Right lung (tissue), 5 donors: ENCODE measurements around the gene APOM. TPM values are rescaled to one million over a fixed set of nuclear protein-coding genes. Genes with fewer than 3 reads are reported as not detected.

Experiments used
- DNase-seq, 2 donors: peaks; one replicate each; pipeline ENCODE4 v3.0.0-alpha.2; 2013
- polyA plus RNA-seq, 5 donors: library from polyadenylated mRNA; unstranded; fragments of 120-200 nt; gene quantifications; one replicate each; pipeline versions ENCODE4 v1.2.1 to v1.2.3, GENCODE V29; 2013; ENCODE audit warnings: inconsistent platforms in 1 of 5, low replicate concordance in 1 of 5; ENCODE audit not compliant: insufficient read length in 5 of 5, insufficient read depth in 1 of 5

APOM gene
- polyA plus RNA-seq, 5 donors: 4.5 to 12.0 (median 6.3) TPM

DNA sequence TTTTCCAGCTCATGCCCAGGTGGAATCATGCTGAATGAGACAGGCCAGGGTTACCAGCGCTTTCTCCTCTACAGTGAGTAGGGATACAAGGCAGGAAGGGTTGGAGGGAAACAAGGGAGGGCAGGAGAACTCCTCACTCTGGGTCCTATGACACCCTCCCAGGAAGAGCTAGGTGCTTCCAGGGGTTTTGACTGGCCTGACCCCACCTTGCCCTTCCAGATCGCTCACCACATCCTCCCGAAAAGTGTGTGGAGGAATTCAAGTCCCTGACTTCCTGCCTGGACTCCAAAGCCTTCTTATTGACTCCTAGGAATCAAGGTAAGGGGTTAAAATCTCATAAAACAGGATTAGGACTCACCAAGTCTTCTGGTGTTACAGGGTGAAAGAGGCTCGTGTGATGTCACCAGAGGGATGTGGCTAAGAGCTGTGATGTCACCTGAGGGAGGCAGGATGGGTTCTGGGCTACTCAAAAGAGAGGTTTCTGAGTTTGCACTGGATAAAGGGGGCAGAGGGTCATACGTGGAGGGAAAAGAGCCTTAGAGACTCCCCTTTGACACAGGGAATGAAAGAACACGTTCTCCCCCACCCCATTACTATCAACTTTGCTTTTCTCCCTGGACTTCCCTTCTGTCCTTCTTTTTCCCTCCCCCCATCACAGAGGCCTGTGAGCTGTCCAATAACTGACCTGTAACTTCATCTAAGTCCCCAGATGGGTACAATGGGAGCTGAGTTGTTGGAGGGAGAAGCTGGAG is 1.9 kb downstream of the APOM start:
- DNase-seq: no peak

GRCh38 chr6:31658158-31658688 is 2.5 kb downstream of the APOM start:
- DNase-seq: no peak

DNA sequence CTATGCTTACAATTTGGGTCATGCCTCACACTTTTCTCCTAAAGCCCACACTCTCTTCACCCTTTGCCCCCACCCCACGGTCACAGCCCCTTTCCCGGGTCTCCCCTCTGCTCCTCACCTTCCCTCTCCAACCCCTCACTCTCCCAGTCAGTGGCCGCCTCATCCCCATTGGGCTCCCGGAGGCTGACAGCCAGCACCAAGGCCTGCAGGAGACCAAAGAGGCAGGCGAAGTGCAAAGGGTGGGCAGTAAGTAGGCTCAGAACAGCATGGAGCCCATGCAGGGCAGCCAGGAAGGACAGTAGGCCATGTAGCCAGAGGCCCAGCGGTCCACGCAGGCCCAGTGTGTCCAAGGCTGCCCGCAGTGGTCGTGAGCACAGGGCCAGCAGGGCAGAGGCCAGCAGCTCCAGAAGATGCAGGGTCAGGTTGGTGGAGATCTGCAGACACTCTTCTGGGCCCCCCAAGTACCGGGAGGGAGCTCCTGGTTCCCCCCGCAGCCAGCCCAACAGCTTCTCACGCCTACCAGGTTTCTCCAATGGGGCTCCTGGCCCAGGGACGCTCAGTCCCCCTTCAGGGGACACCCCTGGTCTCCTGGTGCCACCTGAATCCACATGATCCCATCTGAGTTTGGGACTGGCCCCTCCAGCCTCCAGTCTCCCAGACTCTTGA is 3.4 kb downstream of the APOM start:
- DNase-seq: no peak

GRCh38 chr6:31659649-31660380 is 4.1 kb downstream of the APOM start:
- DNase-seq: no peak

GRCh38 chr6:31660381-31661261 is 4.9 kb downstream of the APOM start, which contains the start of gene C6orf47:
C6orf47 (minus strand) TSS chr6:31660778; CDS start chr6:31659947, 831 bp downstream.
- DNase-seq: peak; percentile 83 to 84

DNA sequence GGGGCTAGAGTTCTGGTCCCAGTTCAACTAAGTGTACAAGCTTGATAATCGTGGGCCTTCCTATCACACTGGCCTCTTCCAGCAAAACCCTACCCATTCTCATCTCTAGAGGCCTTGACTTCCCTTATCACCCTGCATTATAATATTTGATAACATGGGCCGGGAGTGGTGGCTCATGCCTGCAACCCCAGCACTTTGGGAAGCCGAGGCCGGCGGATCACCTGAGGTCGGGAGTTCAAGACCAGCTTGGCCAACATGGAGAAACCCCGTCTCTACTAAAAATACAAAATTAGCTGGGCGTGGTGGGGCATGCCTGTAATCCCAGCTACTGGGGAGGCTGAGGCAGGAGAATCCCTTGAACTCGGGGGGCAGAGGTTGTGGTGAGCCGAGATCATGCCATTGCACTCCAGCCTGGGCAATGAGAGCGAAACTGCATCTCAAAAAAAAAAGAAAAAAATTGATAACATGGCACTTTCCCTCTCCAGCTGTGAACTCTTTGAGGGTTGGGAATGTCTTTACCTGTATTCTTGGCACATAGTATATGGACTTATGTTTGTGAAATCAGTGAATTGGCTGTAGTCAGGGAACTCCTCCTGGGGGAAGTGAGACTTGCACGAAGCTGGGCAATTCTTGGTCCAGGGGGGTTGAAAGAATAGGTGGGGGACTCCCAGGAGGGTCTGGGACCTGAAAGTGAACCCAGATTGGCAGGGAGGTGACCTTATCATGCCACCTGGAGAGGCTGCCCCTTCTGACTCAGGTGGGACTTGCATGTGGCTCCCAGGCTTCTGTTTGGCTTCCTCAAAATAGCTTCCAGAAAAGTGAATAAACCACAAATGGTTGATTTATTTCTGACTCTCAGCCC is 5.8 kb downstream of the APOM start:
- DNase-seq: no peak

DNA sequence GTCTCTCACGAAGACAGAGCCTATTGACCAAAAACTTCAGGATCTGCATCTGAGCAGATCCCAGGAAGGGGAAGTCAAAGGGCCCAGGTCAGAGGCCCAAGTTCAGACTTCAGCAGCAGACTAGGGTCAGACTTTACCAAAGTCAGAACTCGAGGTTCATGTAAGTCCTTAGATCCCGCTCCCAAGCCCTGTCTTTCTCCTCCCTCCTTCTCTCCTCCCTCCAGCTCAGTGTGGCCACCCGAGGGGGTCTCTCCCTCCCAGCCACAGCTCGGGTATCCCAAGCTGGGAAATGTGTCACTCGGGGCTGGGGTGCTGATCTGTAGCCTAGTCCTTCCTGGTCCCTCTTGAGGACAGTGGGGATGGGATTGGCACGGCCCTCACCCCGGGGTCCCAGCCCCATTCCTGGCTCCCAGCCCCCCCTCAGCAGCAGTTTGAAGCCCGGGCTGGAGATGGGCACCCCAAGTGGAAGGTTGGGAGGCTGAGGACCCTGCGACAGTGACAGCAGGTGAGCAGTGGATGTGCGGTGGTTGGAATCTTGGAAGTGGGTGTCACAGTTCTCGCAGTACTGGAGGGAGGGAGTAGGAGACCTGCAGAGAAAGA is 6.5 kb downstream of the APOM start:
- no peak for DNase-seq

- no peak for DNase-seq
These were observed 7.6 kb downstream of the APOM start for GRCh38 chr6:31663126-31663960.

DNA sequence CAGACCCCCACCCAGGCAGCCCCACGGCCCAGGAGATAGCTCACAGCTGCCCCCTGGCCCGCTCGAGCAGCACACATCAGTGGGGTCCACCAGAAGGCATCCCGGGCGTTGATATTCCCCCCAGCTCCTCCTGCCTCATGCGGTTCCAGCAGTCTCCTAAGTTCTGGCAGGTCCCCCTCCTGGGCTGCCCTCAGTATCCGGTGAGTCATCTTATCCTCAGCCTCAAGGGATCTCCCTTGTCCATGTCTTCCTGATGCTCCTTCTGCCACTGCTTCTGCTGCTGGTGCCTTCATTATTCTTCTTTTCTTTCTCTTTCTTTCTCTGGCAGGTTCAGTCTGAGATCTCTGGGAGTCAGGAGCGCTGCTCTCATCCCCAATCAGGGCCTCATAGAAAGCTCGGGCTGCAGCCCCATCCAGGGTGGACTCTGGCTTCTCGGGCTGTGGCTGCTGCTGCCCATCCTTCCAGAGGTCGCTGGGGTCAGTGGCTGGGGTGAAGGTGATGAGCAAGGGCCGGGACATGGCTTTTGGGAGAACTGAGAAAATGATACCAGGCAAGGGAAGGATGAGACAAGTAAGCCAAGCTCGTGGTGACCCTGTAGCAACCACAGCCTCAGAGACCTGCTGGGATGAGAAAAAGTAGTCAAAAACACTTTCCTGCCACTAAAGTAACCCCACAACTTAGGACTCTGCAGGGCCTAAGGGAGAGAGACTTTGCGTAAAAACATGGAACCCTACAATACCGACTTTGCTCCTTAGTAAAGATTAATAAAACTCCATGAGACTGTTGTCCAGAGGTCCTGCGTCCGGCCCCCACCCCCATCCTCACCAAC is 8.5 kb downstream of the APOM start:
- DNase-seq: no peak

DNA sequence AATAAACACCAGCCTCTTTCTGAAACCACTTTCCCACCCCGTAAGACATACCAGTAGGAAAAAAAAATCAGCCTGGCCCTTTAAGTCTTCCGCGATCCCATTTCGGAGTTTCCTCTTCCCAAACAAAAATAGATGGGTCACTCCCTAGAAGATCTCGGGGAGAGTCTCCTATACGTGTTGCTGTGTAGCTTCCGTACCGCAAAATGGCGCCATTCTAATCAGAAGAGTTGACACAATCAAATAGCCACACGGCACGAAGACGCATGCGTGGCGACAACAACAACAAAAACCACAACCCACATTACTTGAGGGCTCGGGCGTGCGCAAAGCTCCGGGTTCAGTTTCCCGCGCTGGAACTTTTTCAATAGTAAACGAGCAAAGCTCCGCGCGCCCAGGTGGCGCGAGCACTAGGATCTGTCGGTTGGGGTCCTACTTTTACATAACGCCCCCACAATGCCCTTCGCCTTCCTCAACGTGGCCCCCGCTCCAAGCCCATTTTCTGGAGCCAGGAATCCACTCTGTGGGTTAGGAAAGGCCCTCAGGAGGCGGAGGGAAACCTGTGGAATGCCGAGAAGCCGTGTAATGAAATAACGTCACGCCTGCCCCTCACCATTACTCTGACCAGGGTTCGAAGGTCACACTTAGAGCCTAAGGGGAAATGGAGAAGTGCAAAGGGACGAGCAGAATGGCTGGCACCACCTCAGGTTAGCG is 9.3 kb downstream of the APOM start, which contains the start of gene GPANK1:
Gene GPANK1, minus strand, starts transcription at position 208 of the 711 bp plus-strand sequence. CDS start 519 bp downstream, outside the sequence.
- peak; percentile 93 to 95 for DNase-seq

- DNase-seq: peak; percentile 97
These were observed 10.0 kb downstream of the APOM start, which contains the start of gene CSNK2B for GRCh38 chr6:31665501-31666336. CSNK2B (plus strand) TSS chr6:31666080; CDS start chr6:31666832, 752 bp downstream.

GRCh38 chr6:31666337-31666965 is 10.8 kb downstream of the APOM start:
- no peak for DNase-seq

- no peak for DNase-seq
These were observed 14.0 kb downstream of the APOM start, which contains the start of gene LY6G5B for GRCh38 chr6:31669676-31670075. LY6G5B (plus strand) TSS chr6:31669976; CDS start chr6:31670951, 975 bp downstream.

DNA sequence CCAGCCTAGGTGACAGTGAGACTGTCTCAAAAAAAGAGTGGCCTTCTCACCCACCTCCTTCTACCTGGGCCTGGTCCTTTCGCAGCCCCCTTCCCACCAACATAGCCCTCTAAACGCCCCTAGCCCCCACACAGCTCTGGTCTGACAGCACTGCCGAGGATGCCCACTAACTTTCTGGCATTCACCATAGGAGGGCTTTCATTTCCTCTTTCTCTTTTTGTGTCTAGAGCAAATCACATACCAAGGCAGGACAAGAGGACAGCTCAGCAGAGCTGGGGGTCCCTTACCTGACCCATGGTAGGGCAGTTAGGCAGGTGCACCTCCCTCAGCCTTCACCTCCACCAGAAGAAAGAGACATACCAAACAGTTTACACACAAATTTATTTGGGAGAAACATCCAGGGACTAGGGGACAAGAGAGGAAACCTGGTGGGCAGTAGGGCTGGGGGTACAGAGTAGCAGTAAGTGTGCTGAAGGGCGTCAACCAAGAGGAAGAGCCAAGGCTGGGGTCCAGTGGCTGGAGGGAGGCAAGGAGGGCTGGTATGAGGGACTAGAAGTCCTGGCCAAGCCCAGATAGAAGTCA is 20.7 kb downstream of the APOM start:
- DNase-seq: no peak

DNA sequence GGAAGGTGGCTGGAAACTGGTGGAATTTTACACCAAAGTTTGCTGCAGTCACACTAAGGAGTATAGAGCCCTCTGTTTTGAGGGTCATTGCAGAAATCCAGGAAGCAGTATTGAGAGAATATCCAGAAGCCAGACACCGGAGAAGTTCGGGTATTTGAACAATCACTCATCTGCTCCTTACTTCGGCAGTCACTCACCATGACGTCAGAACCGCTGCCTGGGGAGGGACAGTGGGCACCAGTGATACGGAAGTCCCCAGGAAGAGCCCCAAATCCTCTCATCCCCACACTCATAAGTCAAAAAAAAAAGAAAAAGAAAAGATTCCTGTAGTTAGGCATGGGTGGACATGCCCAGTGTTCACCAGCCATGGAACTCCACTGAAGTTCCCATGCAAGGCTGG is 21.2 kb downstream of the APOM start:
- no peak for DNase-seq
